GM12875 (cell line): ENCODE data around the gene GLB1L.
"Not testable (repeated sequence)": the region's sequence is repeated elsewhere in the genome, so short reads cannot be mapped to it uniquely, and the experiment has no call there.

Experiments
- H3K4me3 ChIP-seq: one replicate; pipeline ENCODE4 v1.5.1; 2011; ENCODE audit warnings: low read depth, low read length, control low read depth
- TF ChIP-seq, protein P1 (sequence below): IDR thresholded peaks from 2 replicates; pipeline ENCODE4 v1.5.1; 2011; ENCODE audit warnings: low read depth, mild to moderate bottlenecking, control low read depth, inconsistent platforms, low read length, moderate library complexity, borderline replicate concordance; ENCODE audit not compliant: insufficient read depth

GLB1L gene

DNA sequence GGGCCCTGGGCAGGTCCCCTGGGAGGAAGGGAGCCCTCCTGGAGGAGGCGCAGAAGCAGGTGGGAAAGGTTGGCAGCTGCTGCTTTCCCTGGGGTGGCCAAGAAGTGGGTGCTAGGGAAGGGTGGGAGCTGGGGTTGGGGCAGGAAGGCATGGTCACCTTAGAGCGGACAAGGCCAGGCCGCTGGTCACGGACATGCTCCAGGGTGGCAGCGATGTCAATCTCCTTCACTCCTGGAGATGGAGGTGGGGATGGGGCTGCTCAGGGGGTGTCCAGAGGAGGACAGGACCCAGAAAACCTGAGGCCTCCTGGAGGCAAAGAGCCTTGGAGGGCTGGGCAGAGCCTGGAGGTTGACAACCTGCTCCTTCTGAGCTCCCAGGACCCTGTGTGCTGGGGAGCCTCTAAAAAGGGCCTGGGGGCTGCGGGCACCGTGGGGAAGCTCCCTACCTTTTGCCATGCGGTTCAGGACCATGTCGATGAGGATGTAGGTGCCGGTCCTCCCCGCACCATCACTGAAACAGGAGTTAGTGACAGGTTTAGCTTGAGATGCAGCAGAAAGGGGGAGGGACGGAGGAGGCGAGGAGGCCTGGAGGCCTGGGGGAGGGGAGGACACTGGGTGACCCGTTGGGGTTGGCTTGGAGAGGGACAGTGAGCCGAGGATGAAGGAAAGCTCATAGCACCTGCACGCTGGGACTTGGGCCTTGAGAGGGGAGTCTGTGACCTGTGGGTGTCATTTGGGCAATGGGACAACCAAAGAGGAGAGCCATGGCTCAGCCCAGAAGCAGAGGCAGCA, 45.3 kb upstream of the GLB1L start:
- no peak overlapping the region for H3K4me3 ChIP-seq
- TF ChIP-seq, protein P1, sequence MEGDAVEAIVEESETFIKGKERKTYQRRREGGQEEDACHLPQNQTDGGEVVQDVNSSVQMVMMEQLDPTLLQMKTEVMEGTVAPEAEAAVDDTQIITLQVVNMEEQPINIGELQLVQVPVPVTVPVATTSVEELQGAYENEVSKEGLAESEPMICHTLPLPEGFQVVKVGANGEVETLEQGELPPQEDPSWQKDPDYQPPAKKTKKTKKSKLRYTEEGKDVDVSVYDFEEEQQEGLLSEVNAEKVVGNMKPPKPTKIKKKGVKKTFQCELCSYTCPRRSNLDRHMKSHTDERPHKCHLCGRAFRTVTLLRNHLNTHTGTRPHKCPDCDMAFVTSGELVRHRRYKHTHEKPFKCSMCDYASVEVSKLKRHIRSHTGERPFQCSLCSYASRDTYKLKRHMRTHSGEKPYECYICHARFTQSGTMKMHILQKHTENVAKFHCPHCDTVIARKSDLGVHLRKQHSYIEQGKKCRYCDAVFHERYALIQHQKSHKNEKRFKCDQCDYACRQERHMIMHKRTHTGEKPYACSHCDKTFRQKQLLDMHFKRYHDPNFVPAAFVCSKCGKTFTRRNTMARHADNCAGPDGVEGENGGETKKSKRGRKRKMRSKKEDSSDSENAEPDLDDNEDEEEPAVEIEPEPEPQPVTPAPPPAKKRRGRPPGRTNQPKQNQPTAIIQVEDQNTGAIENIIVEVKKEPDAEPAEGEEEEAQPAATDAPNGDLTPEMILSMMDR = no peak

DNA sequence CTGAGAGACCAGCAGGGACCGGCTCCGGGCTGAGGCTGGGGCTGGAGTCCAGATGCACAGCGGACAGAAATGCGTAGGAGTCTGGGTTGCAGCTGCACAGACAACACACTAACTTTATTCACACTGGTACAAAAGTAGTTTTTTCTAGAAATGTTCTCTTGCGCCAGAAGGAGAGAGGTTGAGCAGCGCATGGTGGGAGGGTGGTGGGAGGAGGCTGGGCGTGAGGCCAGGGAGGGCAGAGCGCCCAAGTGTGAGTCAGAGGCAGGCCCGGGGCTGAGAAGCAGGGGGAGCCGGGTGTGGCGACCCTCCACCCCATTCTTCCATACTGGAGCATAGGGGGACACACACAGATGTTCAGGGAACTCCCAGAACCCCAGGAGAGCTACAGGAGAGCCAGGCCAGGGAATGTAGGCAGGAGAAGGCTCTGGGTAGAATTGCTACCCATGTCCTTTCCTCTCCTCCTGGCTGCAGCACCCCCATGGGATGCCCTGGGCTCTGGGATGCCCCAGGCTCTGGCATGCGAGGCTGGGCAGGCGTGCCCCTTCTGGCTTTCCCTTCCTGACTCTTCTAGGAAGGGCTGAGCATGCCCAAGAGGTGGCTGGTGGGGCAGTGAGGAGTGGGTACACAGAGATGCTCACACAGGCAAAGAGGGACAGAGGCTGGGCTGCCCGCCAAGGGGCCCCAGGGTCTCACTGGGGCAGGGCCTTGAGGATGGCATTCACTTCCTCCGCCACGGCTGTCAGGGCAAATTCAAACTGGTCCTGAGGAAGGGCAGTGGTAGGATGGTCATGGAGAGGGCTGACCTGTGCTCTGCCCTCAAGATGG, 44.5 kb upstream of the GLB1L start:
- TF ChIP-seq, protein P1 = no peak
- H3K4me3 ChIP-seq = no peak overlapping the region

DNA sequence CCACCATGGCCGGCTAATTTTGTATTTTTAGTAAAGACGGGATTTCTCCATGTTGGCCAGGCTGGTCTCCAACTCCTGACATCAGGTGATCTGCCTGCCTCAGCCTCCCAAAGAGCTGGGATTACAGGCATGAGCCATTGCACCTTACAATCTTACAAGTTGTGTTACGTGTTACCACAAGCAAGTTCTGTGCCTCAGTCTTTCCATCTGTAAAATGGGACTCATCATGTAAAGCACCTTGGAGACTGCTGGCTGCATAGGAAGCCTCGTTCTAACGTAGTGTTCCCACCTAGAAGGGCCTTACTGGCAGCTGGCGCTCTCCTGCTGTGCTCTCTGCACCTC, 43.9 kb upstream of the GLB1L start:
- H3K4me3 ChIP-seq = no peak overlapping the region
- TF ChIP-seq, protein P1 = no peak

DNA sequence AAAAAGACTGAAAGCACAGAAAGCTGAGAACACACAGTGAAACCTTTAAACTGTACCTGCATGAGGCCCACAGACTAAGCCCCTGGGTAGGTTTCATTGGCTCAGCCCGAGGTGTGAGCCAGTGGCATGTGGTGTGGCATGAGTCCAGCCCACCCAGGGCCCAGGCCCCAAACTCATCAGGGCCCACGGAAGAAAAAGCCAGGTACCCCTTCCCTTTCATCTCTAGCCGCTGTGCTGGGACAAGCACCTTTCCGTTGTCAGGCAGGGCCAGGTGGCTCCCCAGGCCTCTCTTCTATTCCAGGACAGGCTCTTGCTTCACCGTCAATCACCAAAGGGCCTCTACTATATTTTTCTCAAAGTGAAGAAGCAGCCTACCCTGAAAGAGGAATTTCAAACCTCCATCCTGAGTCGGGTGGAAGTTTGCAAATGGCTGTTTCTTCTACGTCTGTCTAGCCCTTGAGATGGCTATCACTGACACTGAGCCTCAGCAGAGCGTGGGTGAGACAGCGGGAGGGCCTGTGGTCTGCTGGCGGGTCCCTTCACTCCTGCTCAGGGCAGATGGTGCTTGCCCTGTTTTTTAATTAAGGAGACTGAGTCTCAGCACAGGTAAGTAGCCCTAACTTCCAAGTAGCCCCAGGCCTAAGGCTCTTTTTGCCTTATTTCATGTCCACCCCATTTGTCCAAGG, 42.5 kb upstream of the GLB1L start:
- TF ChIP-seq, protein P1 = no peak
- H3K4me3 ChIP-seq = no peak overlapping the region

DNA sequence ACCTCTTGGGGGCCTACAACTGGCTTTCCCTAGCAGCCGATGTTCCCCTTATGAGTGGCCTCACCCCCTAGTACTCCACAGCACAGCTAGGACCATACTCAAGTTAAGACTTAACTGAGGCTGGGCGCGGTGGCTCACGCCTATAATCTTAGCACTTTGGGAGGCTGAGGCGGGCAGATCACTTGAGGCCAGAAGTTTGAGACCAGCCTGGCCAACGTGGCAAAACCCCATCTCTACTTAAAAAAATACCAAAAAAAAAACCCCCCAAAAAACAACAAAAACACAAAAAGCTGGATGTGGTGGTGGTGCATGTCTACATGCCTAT, 41.8 kb upstream of the GLB1L start:
- H3K4me3 ChIP-seq = not testable (repeated sequence)

DNA sequence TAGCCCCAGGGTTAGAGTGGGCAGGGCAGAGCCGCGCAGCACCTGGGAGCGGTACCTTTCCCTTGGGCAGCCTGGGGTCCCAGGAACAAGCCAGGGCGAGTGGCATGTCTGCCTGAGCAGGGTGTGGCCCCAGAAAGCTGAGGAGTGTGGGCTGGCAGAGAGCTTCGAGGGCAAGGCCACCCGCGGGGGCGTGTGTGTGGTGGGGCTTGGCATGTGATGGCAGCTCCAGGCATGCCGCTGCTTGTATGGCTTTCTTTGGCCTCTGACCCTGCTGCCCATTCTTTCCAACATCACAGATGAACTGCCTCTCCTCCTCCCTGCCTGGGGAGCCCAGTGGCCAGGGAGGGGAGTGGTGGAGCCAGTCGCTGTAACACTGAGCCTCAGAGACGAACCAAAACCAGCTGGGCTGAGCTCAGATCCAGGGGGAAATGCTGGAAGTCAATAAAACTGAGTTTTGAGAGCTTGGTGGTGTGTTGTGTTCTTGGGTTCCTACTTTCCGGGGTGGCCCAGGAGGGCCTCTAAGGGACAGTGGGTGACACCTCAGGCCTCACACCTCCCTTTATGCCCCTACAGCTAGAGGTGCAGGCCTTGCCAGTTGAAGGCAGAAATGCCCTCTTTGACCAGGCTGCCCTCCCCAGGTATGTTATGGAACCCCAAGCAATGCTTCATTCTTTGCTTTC, 41.3 kb upstream of the GLB1L start:
- H3K4me3 ChIP-seq = no peak overlapping the region
- TF ChIP-seq, protein P1 = no peak

DNA sequence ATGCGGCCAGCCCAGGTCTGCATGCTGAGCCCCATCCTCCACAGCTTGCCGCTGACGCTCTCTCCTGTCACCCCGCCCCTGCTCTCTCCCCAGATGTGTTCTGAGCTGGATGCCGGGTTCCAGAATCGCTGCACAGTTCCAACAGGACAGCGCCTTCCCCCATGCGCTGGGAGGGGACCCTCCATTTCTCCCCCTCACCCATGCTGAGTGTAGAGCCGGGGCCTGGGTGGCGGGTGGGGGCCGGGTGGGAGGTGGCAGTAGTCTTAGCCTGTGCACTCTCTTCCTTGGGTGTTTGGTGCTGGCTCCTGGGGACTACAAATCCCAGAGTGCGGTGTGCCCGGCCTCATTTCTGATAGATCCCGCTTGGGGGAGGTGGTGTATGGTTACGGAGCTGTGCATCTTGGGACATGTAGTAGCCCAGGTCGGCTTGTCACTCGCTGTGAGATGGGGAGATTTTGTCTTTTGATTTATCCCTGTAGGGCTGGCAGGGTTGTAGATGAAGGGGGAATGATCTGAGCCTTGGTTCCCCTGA, 40.7 kb upstream of the GLB1L start:
- TF ChIP-seq, protein P1 = no peak
- H3K4me3 ChIP-seq = no peak overlapping the region
